NT2/D1 (cell line): Measurements from ENCODE around the gene ELF4.

Experiments used
- SUZ12 ChIP-seq: IDR thresholded peaks from 2 replicates; pipeline ENCODE4 v1.6.1; 2011; ENCODE audit not compliant: insufficient read length, insufficient read depth; ENCODE audit errors: extremely low read depth
- YY1 ChIP-seq: IDR thresholded peaks from 2 replicates; pipeline ENCODE4 v1.6.1; 2011; ENCODE audit not compliant: insufficient read length, insufficient read depth

GRCh38 chrX:130086447-130087206 is 23.7 kb downstream of the ELF4 start:
- TF ChIP-seq YY1, result no peak
- TF ChIP-seq SUZ12, result no peak
